ENCODE measurements around the gene RNU2-63P.

DNA sequence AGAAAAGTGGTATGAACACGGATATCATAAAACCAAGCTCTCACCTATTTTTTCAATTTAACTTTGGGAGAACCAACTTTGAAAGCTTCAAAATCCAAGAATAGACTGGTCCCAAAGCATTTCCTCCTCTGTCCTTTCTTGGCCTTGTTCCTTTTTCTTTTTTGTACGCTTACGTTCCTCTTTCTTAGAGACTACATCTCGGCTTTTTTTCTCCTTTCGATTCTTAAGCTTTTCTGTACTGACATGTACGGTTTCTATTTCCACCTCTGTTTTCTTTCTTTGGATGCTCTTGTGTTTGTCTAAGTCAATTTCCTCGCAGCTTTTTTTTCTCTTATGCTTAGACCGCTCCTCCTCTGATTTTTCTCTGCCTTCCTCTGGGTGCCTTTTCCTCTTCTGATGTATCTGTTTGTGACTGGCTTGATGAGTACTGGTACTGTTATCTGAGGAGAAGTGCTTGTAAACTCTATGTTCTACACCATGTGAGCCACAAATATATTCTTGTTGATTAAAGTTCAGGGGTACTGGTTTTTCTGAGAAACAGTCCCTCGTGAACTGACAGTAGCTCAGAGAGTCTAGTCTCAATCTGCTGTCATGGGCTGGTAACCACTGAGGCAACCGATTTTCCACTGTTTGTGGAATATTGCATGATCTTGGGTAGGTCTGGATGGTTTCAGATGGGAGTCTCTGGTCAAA lies 11.5 kb upstream of the RNU2-63P start:
- TF ChIP-seq, protein P1, sequence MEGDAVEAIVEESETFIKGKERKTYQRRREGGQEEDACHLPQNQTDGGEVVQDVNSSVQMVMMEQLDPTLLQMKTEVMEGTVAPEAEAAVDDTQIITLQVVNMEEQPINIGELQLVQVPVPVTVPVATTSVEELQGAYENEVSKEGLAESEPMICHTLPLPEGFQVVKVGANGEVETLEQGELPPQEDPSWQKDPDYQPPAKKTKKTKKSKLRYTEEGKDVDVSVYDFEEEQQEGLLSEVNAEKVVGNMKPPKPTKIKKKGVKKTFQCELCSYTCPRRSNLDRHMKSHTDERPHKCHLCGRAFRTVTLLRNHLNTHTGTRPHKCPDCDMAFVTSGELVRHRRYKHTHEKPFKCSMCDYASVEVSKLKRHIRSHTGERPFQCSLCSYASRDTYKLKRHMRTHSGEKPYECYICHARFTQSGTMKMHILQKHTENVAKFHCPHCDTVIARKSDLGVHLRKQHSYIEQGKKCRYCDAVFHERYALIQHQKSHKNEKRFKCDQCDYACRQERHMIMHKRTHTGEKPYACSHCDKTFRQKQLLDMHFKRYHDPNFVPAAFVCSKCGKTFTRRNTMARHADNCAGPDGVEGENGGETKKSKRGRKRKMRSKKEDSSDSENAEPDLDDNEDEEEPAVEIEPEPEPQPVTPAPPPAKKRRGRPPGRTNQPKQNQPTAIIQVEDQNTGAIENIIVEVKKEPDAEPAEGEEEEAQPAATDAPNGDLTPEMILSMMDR (IDR thresholded peaks at IDR 0.05 in 8 of 11, conservative IDR thresholded peaks at IDR 0.05 in 3 of 11), result no peak
- TF ChIP-seq POLR2AphosphoS5 (IDR thresholded peaks at IDR 0.05), result no peak
